Activated gamma-delta T cell treated with Interleukin-2 at 50 U/mL for 16 hours (primary cell): ENCODE results near the gene NHLH2.

Experiments used
- DNase-seq: peaks from one replicate; pipeline ENCODE4 v3.0.0-alpha.2; 2020

The NHLH2 gene

DNA sequence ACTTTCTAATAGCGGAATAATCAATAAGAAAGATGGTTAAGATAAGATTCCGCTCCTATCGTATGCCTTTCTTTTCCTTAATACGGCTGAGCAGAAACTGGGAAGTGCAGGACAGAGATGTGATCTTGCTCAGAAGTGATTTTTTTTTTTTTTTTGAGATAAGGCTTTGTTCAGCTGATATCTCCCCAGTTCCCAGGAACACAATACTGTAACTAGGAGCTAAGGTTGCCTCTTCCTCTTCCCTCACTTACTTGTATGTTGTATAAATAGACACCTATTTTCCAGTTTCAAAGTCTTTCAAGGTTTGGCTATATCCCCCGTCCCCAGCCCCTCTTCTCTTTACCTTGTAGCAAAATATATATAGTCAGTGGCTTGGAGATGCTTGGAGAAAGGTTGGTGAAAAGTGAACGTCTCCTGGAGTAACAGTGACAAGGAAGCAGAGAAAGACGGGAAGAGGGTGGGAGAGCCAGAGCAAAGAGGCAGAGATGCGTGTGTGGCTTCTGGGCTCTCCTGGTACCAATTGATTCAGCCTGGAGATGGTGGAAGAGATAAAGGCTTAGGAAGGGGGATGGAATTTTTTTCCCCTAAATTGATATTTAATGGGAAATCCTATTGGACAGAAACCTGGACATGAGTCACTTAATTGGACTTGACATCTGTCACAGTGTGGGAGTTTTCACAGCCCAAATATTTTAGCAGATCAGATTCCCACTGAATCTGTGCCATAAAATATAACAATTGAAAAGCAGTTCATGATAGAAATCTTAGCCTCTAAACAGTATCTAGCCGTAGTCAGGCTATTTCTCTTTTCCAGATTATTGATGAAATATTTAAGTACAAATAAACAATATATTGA is at the start of gene NHLH2:
Gene NHLH2, minus strand, starts transcription at position 522 of the 856 bp plus-strand sequence. CDS start 2,754 bp downstream, outside the sequence.
- no peak for DNase-seq

DNA sequence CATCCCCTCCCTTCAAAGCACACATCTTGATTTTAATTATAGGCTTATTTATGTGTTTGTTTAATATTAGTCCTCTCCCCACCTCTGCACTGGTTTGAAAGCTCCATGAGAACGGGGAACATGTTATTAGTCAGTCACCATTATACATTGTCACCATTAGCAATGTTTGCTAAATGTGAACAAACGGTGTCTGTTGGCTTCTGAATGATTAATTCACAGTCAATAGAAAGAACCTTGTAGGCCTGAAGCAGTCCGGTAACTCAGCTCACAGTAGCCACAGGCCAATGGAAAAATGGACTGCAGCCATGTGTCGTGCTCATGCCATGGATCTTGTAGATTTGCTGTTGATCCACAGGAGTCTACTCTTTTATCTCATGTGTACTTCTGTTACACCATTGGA is 49.7 kb upstream of the NHLH2 start:
- no peak for DNase-seq

GRCh38 chr1:115888976-115889375 is 48.0 kb upstream of the NHLH2 start:
- no peak for DNase-seq

DNA sequence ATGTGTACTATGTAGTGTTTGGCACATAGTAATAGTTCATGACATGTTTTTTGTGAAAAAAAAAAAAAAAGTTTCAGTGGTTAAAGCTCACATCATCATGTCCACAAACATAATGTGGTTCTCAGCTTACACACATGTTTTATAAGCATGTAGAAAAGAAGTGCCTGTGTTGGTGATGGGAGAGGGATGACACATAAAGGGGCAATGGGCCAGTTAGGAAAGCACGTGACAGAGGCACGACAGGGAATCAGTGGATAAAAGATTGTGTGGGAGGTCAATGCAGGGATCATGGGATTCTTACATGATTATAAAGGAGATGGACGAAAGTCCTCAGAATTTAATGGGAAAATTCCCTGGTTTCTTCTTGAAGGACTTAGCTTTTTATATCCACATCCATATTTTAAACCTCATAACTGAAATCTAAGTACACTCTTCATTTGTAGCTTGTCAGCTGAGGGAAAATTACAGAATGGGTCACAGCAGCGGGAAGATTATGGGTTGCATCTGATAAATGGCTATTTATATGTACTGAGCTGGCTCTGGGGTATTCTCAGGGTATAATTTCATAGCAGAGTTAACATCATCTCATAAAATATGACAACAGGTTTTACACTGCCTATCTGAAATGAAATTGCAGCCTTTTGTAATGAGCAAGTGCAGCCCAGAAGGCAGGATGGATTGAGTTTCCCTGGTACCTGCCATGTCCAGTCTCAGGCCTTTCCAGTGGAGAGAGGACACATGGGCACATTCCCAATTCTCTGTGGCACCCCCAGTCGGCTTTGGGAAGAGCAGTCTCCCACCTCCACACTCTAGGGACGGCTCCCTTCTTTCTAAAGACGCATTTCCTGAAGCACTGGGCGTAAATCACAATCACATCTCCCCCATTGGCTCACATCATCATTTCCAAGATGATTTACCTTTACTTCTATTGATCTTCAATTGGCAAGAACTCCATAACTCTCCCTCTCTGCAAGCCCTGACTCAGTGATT is 42.3 kb upstream of the NHLH2 start:
- DNase-seq: no peak

- no peak for DNase-seq
Measured at GRCh38 chr1:115880981-115881672, 40.2 kb upstream of the NHLH2 start.

GRCh38 chr1:115879977-115880376 is 39.1 kb upstream of the NHLH2 start:
- DNase-seq: no peak

DNA sequence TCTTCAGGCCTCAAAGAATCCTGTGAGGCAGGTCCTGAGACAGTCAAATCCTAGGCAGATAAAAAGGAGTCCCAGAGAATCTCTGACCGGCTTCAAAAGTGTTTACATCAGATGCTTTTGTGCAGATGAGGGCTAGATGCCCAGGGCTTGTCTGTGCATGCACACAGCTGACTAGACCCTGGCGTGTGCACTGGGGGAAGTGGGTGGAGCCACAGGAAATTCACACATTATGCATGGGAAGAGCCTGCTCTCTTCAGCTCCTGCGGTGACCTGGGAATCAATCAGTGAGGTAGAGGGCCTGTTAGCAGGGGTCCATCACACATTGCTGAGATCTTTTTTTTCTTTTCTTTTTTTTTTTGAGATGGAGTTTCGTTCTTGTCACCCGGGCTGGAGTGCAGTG is 36.6 kb upstream of the NHLH2 start:
- no peak for DNase-seq

DNA sequence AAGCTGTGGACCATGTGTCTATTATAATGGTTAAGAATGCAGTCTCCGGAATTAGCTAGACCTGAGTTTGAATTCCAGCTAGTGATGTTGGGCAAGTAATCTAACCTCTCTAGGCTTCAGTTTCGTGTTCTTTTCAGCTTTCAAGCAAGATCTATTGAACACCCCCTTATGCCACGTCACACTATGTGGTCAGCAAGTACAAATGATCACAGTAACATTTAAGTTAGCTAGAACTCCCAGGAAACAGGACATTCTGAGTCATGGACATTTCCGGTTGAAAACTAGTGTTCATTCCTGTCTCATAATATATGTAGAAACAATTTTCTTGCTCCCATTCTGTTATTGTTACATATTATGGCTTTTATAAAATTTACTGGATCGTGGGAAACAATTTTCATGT is 34.0 kb upstream of the NHLH2 start:
- no peak for DNase-seq

DNA sequence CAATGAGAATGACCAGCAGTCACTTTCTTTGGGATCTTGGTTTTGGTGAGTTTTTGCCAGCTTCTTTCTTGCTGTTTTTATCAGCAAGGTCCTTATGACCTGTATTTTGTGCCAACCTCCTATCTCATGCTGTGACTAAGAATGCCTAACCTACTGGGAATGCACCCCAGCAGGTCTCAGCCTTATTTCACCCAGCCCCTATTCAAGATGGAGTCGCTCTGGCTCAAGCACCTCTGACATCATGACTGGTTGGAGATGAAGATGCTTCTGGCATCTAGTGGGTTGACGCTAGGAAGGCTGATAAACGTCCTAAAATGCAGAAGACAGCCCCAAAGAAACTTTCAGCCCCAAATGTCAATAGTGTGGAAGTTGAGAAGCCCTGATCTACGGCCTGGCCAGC is 33.6 kb upstream of the NHLH2 start:
- DNase-seq: no peak

DNA sequence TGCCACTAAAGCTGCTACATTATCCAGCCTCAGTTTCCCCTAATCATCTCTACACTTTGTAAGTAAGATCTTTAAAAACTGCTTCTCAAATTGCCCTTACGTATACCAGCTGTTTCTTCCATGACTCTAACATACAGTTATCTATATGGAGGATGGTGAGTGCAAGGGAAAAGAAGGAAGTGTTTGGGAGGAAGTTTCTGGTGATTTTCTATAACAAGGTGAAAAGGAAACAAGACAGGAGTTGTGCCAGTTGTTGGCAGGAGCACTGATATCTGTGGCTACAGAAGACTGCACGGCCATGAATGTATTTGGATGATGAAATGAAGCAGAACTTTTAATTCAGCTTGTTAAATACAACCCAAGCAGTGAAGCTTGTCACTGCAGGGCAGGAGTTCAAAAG is 32.3 kb upstream of the NHLH2 start:
- no peak for DNase-seq

- DNase-seq: no peak
Measured at GRCh38 chr1:115869064-115869463, 28.1 kb upstream of the NHLH2 start.

DNA sequence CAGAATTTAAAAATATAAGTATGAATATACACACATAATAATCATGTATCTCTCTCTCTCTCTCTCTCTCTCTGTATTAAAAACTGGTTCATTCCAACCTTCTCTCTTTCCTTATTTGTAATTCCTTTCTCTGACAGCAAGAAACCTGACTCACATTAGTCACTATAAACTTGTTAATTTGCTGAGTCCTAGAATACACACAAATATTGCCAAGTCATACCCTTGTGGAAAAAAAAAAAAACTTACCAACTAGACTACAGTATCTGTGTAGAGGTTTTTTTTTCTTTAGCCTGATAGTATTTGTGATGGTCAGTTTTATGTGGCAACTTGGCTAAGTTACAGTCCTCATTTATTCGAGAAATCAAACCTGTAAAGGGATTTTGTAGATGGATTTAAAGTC is 26.3 kb upstream of the NHLH2 start:
- DNase-seq: no peak

DNA sequence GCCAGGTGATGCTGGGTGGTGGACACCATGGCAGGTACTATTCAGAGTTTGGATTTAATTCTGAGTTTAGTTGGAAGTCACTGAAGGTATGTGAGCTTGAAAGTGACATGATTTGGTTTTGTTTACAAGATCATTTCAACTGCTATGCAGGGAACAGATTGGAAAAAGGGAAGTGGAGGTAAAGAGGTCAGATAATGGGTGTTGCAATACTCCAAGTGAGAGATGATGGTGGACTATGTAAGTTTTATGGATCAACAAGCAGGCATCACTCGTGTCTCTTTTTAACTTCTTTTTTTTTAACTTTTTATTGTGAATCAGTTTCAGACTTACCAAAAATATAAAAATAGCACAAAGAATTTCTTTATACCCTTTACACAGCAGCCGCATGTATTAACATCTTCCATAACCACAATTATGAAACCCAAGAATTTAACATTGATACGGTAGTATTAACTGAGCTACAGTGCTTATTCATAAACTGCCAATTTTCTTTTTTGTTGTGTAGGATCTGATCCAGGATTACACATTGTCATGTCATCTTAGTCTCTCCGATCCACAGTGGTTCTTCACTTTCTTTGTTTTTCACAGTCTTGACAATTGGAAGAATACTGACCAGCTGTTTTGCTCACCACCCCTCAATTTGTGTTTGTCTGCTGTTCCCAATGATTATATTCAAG is 24.9 kb upstream of the NHLH2 start:
- DNase-seq: no peak

DNA sequence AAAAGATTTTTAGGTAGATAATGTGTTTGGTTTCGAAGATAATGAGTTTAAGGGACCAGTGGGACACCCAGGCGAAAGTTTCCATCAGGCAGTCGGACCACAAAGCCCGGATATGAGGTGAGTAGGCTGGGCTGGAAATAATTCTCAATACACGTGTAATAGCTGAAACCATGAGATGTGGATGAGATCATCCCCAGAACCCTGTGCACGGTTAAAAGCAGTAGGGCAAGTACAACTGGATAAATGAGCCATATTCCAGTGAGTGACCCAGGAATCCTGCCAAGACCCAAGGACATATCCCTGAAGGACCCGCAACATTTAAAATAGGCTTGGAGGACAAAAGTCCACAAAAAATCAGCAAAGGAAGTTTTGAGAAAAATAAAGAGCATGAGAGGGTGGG is 21.5 kb upstream of the NHLH2 start:
- DNase-seq: no peak

- DNase-seq: no peak
Measured at GRCh38 chr1:115854005-115854404, 13.1 kb upstream of the NHLH2 start.

GRCh38 chr1:115850937-115851336 is 10.0 kb upstream of the NHLH2 start:
- no peak for DNase-seq

DNA sequence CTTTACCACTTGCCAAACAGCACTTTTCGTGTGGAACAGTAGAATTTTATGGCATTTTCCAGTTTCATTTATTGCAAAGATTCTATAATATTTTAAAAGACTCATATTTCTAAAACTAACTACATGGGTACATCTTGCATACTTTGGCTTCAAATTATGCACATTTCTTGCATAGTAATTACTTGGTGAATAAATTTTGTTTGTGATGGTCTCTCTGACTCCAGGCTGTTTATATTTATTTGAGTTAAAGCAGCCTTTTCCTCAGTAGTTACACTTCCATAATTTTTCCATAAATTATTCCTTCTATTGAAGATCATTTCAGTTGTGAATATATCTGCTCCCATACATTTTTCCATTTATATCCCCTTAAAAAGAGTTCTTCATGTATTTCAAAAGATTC is 6.9 kb upstream of the NHLH2 start:
- DNase-seq: no peak

DNA sequence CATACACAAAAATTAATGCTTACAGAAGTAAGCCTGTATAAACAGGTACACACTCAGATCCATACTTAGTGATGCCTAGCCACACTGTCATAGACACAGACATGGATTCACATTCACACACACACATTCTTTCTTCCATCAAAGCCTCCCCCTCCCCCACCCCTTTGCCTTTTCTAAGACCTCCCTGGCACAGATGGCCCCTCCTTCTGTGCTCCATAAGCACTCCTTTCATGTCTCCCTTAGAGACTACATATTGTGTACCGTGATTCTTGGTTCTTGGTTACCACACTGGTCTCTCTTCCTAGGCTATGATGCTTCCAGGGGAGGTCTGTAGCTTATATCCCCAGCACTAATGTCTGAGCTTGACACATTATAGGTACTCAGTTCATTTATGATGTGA is 2.0 kb upstream of the NHLH2 start:
- DNase-seq: no peak

DNA sequence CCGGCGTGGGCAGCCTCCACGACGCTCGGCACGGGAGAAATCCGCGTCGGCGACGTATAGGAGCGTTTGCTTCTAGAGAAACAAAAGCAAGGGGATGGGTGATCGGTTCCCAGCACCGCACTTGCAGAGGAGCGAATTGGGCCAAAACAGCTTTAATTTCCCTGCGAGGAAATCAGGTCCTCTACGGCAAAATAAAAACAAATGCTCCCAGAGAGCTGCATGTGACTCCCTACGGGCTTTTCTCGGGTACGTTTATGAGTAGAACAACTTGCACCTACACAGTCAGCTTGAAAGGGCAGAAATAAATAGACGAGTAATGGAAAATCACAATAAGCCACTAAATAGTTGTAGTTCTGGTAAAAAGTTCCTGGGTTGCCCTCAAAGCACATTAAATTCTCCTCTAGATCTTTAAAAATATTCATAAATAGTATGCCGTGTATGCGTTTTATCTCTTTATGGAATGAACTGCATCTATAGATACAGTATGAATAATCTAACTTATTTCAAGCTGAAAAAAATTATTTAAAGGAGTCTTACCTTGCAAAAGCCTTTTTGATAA is 1.2 kb downstream of the NHLH2 start:
- DNase-seq: no peak

DNA sequence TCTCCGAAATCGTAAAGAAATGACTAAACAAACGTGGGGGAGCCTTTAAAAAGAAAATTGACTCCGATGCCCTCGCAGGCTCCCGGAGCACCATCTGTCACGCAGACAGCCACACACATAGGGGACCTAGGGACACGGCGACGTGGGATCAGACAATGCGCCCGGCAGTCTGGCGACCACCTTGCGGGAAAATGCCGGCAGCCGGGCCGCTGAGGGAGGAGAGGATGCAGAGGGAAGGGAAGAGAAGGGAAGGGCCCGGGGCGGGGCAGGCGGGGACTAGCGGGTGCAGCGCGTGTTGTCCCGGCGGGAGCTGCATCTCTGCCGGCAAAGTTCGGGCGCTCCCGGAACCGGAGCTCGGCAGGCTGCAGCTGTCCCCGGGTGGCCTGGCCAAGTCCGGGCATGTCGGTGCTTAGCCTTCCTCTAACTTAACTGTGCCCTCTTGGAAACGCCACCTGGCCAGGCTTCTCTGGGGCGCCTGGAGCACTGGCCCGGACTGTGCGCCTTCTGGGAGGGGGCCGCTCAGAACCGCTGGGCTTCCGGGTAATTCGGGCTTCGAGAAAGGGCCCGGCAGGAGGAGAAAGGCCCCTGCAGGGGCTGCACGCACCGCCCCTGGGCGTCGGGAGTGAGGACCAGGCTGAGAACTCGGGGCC is 1.8 kb downstream of the NHLH2 start:
- no peak for DNase-seq

DNA sequence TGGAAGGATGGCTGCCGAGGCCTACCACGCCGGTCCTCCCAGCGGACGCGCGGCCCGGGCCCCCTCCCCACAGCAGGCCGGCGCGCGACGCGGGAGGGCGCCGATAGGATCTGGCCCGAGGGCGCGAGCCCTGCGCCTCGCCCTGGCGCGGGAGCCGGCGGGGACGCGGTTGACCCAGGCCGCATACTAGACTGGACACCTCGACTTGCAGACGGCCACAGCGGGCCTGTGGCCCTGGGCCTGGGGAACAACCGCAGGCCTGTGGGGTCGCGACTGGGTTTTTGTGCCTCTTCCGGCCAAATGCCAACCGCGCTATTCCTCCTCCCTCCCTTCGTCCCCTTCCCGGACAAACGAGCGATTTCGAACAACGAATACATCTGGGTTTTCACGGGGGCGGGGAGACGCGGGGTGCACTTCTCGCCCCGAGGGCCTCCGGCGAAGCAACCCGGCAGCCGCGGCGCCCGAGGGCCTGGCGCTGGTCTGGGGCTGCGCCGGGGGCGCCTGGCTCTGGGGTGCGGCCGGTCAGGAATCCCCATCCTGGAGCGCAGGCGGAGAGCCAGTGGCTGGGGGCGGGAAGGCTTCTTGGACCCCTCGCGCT is 2.4 kb downstream of the NHLH2 start:
- no peak for DNase-seq
